ENCODE results near the gene ASB3. TPM values are rescaled to one million over a fixed set of nuclear protein-coding genes. Genes with fewer than 3 reads are reported as not detected.
"Not testable (repeated sequence)": the region's sequence is repeated elsewhere in the genome, so short reads cannot be mapped to it uniquely, and the experiment has no call there.

Gene ASB3
- total and polyA plus RNA-seq, 12 donors, result 10.1 to 51.3 (median 21.4) TPM

- peaks cover 0 to 4% (median 0%) of the 10 kb centered on the region in 3 donors for H3K9me3 ChIP-seq (replicated peaks in 1 of 3)
- no peaks in the 10 kb centered on the region for H3K27me3 ChIP-seq
- no peak for DNase-seq
- 79 to 90% (median 89%) methylated on average over 1 of the region's 1 CpG for WGBS, 4 donors
- TF ChIP-seq, protein P1, sequence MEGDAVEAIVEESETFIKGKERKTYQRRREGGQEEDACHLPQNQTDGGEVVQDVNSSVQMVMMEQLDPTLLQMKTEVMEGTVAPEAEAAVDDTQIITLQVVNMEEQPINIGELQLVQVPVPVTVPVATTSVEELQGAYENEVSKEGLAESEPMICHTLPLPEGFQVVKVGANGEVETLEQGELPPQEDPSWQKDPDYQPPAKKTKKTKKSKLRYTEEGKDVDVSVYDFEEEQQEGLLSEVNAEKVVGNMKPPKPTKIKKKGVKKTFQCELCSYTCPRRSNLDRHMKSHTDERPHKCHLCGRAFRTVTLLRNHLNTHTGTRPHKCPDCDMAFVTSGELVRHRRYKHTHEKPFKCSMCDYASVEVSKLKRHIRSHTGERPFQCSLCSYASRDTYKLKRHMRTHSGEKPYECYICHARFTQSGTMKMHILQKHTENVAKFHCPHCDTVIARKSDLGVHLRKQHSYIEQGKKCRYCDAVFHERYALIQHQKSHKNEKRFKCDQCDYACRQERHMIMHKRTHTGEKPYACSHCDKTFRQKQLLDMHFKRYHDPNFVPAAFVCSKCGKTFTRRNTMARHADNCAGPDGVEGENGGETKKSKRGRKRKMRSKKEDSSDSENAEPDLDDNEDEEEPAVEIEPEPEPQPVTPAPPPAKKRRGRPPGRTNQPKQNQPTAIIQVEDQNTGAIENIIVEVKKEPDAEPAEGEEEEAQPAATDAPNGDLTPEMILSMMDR (IDR thresholded peaks at IDR 0.05), result no peak
- TF ChIP-seq POLR2A (IDR thresholded peaks at IDR 0.05), result no peak
- no peaks in the 10 kb centered on the region for H3K36me3 ChIP-seq (replicated peaks in 1 of 2)
- no peak overlapping the region for H3K27ac ChIP-seq
- no peaks in the 10 kb centered on the region for H3K4me1 ChIP-seq (replicated peaks in 1 of 2)
- intact Hi-C loops (cut with DNase I), result no loop called here
- no peak overlapping the region for H3K4me3 ChIP-seq
These were observed 57.5 kb downstream of the ASB3 start for GRCh38 chr2:53729143-53729762.

GRCh38 chr2:53727921-53728320, 58.8 kb downstream of the ASB3 start:
- H3K27me3 ChIP-seq, result no peaks in the 10 kb centered on the region
- DNase-seq, result no peak
- H3K36me3 ChIP-seq (replicated peaks in 1 of 2), result no peaks in the 10 kb centered on the region
- H3K9me3 ChIP-seq (replicated peaks in 1 of 3), result peaks cover 0 to 4% (median 0%) of the 10 kb centered on the region in 3 donors
- 91 to 97% (median 95%) methylated on average over 3 of the region's 3 CpGs for WGBS, 4 donors
- no peaks in the 10 kb centered on the region for H3K4me1 ChIP-seq (replicated peaks in 1 of 2)
- H3K27ac ChIP-seq, result no peak overlapping the region
- no peak overlapping the region for H3K4me3 ChIP-seq
- intact Hi-C loops (cut with DNase I), result no loop called here
- TF ChIP-seq, protein P1 (IDR thresholded peaks at IDR 0.05), result no peak
- no peak for TF ChIP-seq POLR2A (IDR thresholded peaks at IDR 0.05)

- no peak for TF ChIP-seq POLR2A (IDR thresholded peaks at IDR 0.05)
- TF ChIP-seq, protein P1 (IDR thresholded peaks at IDR 0.05), result no peak
- intact Hi-C loops (cut with DNase I), result no loop called here
These were observed 61.1 kb downstream of the ASB3 start for GRCh38 chr2:53725662-53726061.

DNA sequence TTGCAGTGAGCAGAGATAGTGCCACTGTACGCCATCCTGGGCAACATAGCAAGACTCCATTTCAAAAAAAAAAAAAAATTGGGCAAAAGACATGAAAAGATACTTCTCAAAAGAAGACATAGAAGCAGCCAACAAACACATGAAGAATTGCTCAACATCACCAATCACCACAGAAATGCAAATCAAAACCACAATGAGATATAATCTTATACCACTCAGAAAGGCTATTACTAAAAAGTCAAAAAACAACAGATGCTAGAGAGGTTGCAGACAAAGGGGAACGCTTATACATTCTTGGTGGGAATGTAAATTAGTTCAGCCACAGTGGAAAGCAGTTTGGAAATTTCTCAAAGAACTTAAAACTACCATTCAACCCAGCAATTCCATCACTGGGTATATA, 62.2 kb downstream of the ASB3 start:
- Histone ChIP-seq H3K27ac (no peak overlapping the region), H3K27me3 (no peaks in the 10 kb centered on the region), H3K4me1 (replicated peaks in 1 of 2) (no peaks in the 10 kb centered on the region), H3K36me3 (replicated peaks in 1 of 2) (no peaks in the 10 kb centered on the region), H3K9me3 (replicated peaks in 1 of 3) (no peaks in the 10 kb centered on the region), H3K4me3 (no peak overlapping the region)
- DNase-seq, result no peak
- WGBS, 4 donors, result 89 to 94% (median 91%) methylated on average over 2 of the region's 2 CpGs
- intact Hi-C loops (cut with DNase I), result no loop called here
- TF ChIP-seq POLR2A (IDR thresholded peaks at IDR 0.05), result no peak
- TF ChIP-seq, protein P1 (IDR thresholded peaks at IDR 0.05), result no peak

More at GRCh38 chr2:53725662-53726061, 61.1 kb downstream of the ASB3 start:
- Histone ChIP-seq H3K36me3 (replicated peaks in 1 of 2) (no peaks in the 10 kb centered on the region), H3K4me3 (no peak overlapping the region), H3K9me3 (replicated peaks in 1 of 3) (peaks cover 0 to 2% (median 0%) of the 10 kb centered on the region in 3 donors), H3K27me3 (no peaks in the 10 kb centered on the region), H3K27ac (no peak overlapping the region), H3K4me1 (replicated peaks in 1 of 2) (no peaks in the 10 kb centered on the region)
- DNase-seq, result no peak
- 92 to 94% (median 94%) methylated on average over 4 of the region's 4 CpGs for WGBS, 4 donors

- H3K9me3 ChIP-seq (replicated peaks in 1 of 3); H3K27ac ChIP-seq; DNase-seq; H3K4me1 ChIP-seq (replicated peaks in 1 of 2); H3K36me3 ChIP-seq (replicated peaks in 1 of 2); intact Hi-C loops (cut with DNase I); H3K4me3 ChIP-seq; H3K27me3 ChIP-seq: not testable (repeated sequence)
- WGBS, 4 donors, result 92 to 99% (median 98%) methylated on average over 3 of the region's 3 CpGs
These were observed 65.8 kb downstream of the ASB3 start for GRCh38 chr2:53720944-53721343.

All from adrenal gland (tissue), 12 donors.